Measurements from ENCODE around the gene LRTM2.

LRTM2 gene

GRCh38 chr12:1845427-1845826, 25.1 kb downstream of the LRTM2 start:
- DNase-seq (ENCODE audit: insufficient read length, low spot score) (no peak), FAIRE-seq (no peak)
- TF ChIP-seq SPI1 (IDR thresholded peaks at IDR 0.05; ENCODE audit: low read depth, low read length) (no peak), POLR2A (IDR thresholded peaks at IDR 0.05; ENCODE audit: low read depth, low read length) (no peak), POLR2AphosphoS5 (IDR thresholded peaks at IDR 0.05; ENCODE audit: low read depth, low read length) (no peak), PAX5 (IDR thresholded peaks at IDR 0.05; ENCODE audit: insufficient read depth, low read length, severe bottlenecking) (no peak), TAF1 (IDR thresholded peaks at IDR 0.05; ENCODE audit: low read depth, low read length) (no peak), POU2F2 (IDR thresholded peaks at IDR 0.05; ENCODE audit: low read depth, low read length) (no peak)

GRCh38 chr12:1845886-1846285, 25.5 kb downstream of the LRTM2 start:
- DNase-seq (ENCODE audit: insufficient read length, low spot score) (no peak), FAIRE-seq (no peak)
- TF ChIP-seq PAX5 (IDR thresholded peaks at IDR 0.05; ENCODE audit: insufficient read depth, low read length, severe bottlenecking) (no peak), POLR2AphosphoS5 (IDR thresholded peaks at IDR 0.05; ENCODE audit: low read depth, low read length) (no peak), SPI1 (IDR thresholded peaks at IDR 0.05; ENCODE audit: low read depth, low read length) (no peak)

GRCh38 chr12:1846421-1847405, 26.3 kb downstream of the LRTM2 start:
- TF ChIP-seq POU2F2 (IDR thresholded peaks at IDR 0.05; ENCODE audit: low read depth, low read length) (no peak), POLR2A (IDR thresholded peaks at IDR 0.05; ENCODE audit: low read depth, low read length) (no peak), TAF1 (IDR thresholded peaks at IDR 0.05; ENCODE audit: low read depth, low read length) (no peak), POLR2AphosphoS5 (IDR thresholded peaks at IDR 0.05; ENCODE audit: low read depth, low read length) (no peak), PAX5 (IDR thresholded peaks at IDR 0.05; ENCODE audit: insufficient read depth, low read length, severe bottlenecking) (no peak), SPI1 (IDR thresholded peaks at IDR 0.05; ENCODE audit: low read depth, low read length) (no peak)
- FAIRE-seq, result no peak
- DNase-seq (ENCODE audit: insufficient read length, low spot score), result no peak

- FAIRE-seq (no peak), DNase-seq (ENCODE audit: insufficient read length, low spot score) (no peak)
- TF ChIP-seq POU2F2 (IDR thresholded peaks at IDR 0.05; ENCODE audit: low read depth, low read length) (no peak), SPI1 (IDR thresholded peaks at IDR 0.05; ENCODE audit: low read depth, low read length) (no peak), POLR2AphosphoS5 (IDR thresholded peaks at IDR 0.05; ENCODE audit: low read depth, low read length) (no peak), POLR2A (IDR thresholded peaks at IDR 0.05; ENCODE audit: low read depth, low read length) (no peak), TAF1 (IDR thresholded peaks at IDR 0.05; ENCODE audit: low read depth, low read length) (no peak), PAX5 (IDR thresholded peaks at IDR 0.05; ENCODE audit: insufficient read depth, low read length, severe bottlenecking) (no peak)
These were observed 27.0 kb downstream of the LRTM2 start for GRCh38 chr12:1847411-1847810.

GRCh38 chr12:1848146-1848545, 27.8 kb downstream of the LRTM2 start:
- no peak for FAIRE-seq
- DNase-seq (ENCODE audit: insufficient read length, low spot score), result no peak
- TF ChIP-seq TAF1 (IDR thresholded peaks at IDR 0.05; ENCODE audit: low read depth, low read length) (no peak), PAX5 (IDR thresholded peaks at IDR 0.05; ENCODE audit: insufficient read depth, low read length, severe bottlenecking) (no peak), SPI1 (IDR thresholded peaks at IDR 0.05; ENCODE audit: low read depth, low read length) (no peak)

- FAIRE-seq, result no peak
These were observed 28.4 kb downstream of the LRTM2 start for GRCh38 chr12:1848745-1849144.

GRCh38 chr12:1851151-1851701, 30.9 kb downstream of the LRTM2 start:
- TF ChIP-seq POU2F2 (IDR thresholded peaks at IDR 0.05; ENCODE audit: low read depth, low read length) (no peak), POLR2AphosphoS5 (IDR thresholded peaks at IDR 0.05; ENCODE audit: low read depth, low read length) (no peak), SPI1 (IDR thresholded peaks at IDR 0.05; ENCODE audit: low read depth, low read length) (no peak), PAX5 (IDR thresholded peaks at IDR 0.05; ENCODE audit: insufficient read depth, low read length, severe bottlenecking) (no peak), TAF1 (IDR thresholded peaks at IDR 0.05; ENCODE audit: low read depth, low read length) (no peak), POLR2A (IDR thresholded peaks at IDR 0.05; ENCODE audit: low read depth, low read length) (no peak)
- DNase-seq (ENCODE audit: insufficient read length, low spot score) (no peak), FAIRE-seq (no peak)

More at GRCh38 chr12:1848745-1849144, 28.4 kb downstream of the LRTM2 start:
- DNase-seq (ENCODE audit: insufficient read length, low spot score), result no peak
- TF ChIP-seq SPI1 (IDR thresholded peaks at IDR 0.05; ENCODE audit: low read depth, low read length), result no peak
- TF ChIP-seq TAF1 (IDR thresholded peaks at IDR 0.05; ENCODE audit: low read depth, low read length), result no peak
- TF ChIP-seq PAX5 (IDR thresholded peaks at IDR 0.05; ENCODE audit: insufficient read depth, low read length, severe bottlenecking), result no peak
- TF ChIP-seq POLR2AphosphoS5 (IDR thresholded peaks at IDR 0.05; ENCODE audit: low read depth, low read length), result no peak
- no peak for TF ChIP-seq POU2F2 (IDR thresholded peaks at IDR 0.05; ENCODE audit: low read depth, low read length)
- no peak for TF ChIP-seq POLR2A (IDR thresholded peaks at IDR 0.05; ENCODE audit: low read depth, low read length)

- FAIRE-seq (no peak), DNase-seq (ENCODE audit: insufficient read length, low spot score) (no peak)
- TF ChIP-seq SPI1 (IDR thresholded peaks at IDR 0.05; ENCODE audit: low read depth, low read length), result no peak
- TF ChIP-seq POLR2AphosphoS5 (IDR thresholded peaks at IDR 0.05; ENCODE audit: low read depth, low read length), result no peak
- no peak for TF ChIP-seq POLR2A (IDR thresholded peaks at IDR 0.05; ENCODE audit: low read depth, low read length)
These were observed 31.7 kb downstream of the LRTM2 start for GRCh38 chr12:1852076-1852475.

GRCh38 chr12:1853716-1854115, 33.4 kb downstream of the LRTM2 start:
- FAIRE-seq, result no peak
- TF ChIP-seq PAX5 (IDR thresholded peaks at IDR 0.05; ENCODE audit: insufficient read depth, low read length, severe bottlenecking) (no peak), POLR2A (IDR thresholded peaks at IDR 0.05; ENCODE audit: low read depth, low read length) (no peak)
- DNase-seq (ENCODE audit: insufficient read length, low spot score), result no peak

GRCh38 chr12:1855241-1855640, 34.9 kb downstream of the LRTM2 start:
- FAIRE-seq, result no peak

More at GRCh38 chr12:1855241-1855640, 34.9 kb downstream of the LRTM2 start:
- DNase-seq (ENCODE audit: insufficient read length, low spot score), result no peak
- TF ChIP-seq POLR2A (IDR thresholded peaks at IDR 0.05; ENCODE audit: low read depth, low read length) (no peak), TAF1 (IDR thresholded peaks at IDR 0.05; ENCODE audit: low read depth, low read length) (no peak), SPI1 (IDR thresholded peaks at IDR 0.05; ENCODE audit: low read depth, low read length) (no peak)
